ENCODE results near the gene LAMTOR1. TPM values are rescaled to one million over a fixed set of nuclear protein-coding genes. Genes with fewer than 3 reads are reported as not detected.

Gene LAMTOR1
- total RNA-seq, 1 experiment from 2014 or later, result 185 TPM

DNA sequence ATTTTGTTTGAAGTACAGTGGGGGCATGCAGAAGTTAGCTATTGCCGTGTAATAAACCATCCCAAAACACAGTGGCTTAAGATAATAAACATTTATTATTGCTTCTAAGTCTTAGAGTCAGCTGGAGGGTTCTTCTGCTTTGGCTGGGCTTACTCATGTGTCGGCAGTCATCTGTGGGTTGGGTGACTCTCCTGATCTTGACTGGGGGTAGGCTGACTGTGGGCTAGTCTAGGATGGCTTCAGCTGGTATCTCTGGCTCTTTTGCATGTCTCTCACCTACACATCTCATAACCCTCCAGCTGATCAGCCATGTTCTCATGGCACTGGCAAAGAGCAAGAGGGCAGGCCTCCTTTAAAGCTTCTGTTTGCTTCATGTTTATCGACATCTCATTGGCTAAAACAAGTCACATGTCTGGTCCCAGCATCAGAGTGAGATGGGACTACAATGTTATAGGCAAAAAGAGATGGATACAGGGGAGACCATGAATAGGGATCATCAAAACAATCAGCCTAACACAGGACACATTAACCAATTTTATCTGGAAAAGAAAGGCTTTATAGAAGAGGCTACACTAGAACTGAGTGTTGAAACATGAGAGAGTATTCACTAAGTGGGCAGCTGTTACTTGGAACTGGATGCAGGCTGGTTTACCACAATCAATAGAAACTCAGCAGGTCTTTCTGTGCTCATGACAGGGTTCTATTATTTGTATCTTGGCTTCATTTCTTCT lies 17.3 kb downstream of the LAMTOR1 start:
- in situ Hi-C loops (cut with HindIII; ENCODE audit: low sequenced_read_pairs), result no loop called here
- DNase-seq (ENCODE audit: low spot score), result peak; percentile 33

DNA sequence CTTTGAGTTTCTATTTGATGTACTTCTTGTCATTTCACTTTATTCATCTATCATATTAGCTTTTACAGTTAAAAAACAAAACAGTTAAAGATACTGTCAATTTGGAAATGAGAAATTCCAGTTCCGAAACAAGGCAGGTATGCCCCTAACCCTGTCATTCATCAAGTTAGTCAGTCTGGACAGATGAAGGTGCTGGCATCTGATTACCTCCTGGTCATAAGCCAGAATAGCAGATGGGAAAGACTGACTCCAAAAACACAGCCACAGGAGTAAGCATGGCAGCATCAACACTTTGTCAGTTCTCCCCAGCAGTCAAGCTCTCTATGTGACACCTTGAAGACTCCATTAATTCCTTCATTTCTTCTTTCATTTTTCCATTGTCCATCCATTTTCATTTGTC lies 18.1 kb downstream of the LAMTOR1 start:
- DNase-seq (ENCODE audit: low spot score), result peak; percentile 96
- in situ Hi-C loops (cut with HindIII; ENCODE audit: low sequenced_read_pairs), result no loop called here

DNA sequence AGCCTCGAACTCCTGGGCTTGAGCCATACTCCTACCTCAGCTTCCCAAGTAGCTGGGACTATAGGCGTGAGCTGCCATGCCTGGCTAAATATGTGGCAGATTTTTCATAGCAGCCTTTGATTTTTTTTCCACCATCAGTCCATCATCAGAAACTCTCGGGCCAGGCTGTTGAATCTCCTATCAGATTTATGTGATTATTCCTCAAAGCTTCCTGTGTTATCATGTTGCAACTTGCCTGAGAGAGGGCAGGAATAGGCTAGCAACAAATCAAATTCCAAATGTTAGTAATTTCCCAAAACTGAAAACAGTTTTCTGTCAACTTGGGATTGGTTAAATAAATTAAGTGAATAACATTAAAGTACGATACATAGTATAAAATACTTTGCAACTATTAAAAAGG lies 19.0 kb downstream of the LAMTOR1 start:
- in situ Hi-C loops (cut with HindIII; ENCODE audit: low sequenced_read_pairs), result no loop called here
- DNase-seq (ENCODE audit: low spot score), result no peak

DNA sequence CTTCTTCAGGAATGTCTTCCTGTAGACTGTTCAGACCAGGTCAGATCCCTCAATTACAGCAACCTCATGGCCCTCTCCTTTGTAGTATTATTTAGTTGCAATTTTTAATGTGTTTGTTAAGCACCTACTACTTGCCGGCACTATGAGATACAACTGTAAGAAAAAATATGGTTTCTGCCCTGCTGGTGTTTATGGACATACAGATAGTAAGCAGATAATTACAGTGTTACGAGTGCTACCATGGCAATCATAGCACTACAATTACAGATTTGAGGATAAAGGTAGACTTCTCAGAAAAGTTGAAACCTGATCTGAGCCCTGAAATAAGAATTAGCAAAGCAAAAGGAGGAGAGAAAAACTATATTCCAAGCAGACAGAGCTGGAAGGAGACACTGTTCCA lies 19.7 kb downstream of the LAMTOR1 start:
- in situ Hi-C loops (cut with HindIII; ENCODE audit: low sequenced_read_pairs), result no loop called here
- DNase-seq (ENCODE audit: low spot score), result no peak

DNA sequence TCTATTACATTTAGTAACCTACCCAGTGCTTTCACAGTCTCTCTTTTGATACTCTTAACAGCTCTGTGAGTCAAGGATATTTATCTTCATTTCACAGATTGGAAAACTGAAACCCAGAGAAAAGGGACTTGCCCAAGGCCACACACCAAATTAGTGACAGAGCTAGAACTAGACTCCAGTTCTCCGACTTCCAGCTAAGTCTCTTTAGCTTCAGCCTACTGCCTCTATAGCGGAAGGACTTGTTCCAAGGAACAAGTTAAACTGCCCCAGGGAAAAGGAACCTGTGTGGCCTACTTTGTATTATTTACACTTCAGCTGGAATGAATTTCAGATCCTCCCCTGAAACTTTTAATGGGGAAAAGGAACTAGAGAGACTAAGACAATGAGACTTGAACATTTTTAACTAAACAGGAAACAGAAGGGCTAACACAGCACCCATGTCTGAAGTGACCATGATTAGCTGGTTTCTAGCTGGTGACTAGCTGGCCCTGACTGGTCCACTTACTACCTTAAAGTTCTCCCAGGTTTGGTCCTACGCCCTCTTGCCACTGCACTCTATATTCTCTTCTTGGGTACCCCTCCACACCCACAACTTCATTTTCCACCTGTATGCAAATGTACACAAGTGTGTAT lies 21.2 kb downstream of the LAMTOR1 start:
- in situ Hi-C loops (cut with HindIII; ENCODE audit: low sequenced_read_pairs), result no loop called here
- DNase-seq (ENCODE audit: low spot score), result no peak

DNA sequence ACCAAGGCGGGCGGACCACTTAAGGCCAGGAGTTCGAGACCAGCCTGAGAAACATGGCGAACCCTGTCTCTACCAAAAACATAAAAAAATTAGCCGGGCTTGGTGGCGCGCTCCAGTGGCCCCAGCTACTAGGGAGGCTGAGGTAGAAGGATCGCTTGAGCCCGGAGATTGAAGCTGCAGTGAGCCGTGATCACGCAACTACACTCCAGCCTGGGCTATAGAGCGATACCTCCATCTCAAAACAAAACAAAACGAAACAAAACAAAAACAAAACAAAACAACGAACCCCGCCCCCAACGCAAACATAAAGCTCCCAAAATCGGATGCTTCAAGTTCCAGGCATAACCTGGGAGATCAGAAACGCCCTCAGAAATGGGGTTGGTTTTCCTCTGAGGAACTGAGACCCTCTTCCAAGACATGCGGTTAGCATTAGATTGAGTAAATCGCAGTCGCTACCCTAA lies 21.9 kb downstream of the LAMTOR1 start:
- DNase-seq (ENCODE audit: low spot score), result no peak
- in situ Hi-C loops (cut with HindIII; ENCODE audit: low sequenced_read_pairs), result no loop called here

DNA sequence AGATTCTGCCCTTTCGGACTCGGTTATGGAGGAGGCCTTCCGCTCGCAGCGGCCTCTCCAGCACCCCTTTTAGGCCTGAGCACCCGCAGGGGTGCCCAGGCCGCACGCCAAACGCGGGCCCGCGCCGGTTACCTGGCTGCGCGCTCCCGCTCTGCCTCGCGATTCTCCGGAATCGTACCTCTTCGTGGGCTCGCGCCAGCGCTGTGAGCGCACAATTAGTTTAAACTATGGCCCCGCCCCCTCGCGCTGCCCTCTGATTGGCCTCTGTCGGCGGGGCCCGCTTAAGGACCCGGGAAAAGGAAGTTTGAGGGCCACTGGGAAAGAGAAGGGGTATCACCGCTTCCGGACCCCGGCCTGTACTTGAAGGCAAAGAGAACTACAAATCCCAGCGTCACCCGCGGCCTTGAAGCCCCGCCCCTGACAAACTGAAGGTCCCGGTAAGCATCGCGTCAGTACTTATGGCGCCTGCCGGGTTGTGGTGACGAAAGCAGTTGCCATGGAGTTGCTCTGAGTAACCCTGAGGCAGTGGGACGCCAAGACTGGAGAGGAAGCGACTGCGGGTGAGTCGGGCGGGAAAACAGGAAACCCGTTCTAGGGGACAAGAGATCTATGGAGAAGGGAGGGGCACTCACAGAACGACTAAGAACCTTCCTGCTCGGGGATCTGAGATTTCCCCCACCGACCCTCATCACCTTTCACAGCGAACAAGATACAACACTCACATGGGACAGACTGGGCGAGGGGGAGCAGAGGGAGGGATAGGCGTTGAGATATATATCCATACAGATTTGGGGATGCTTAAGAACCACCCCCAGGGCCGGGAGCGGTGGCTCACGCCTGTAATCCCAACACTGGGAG lies 22.5 kb downstream of the LAMTOR1 start, which contains the start of the genes LRRC51 and NUMA1:
Gene LRRC51, plus strand, starts transcription at position 525 of the 858 bp plus-strand sequence. CDS start 8,234 bp downstream, outside the sequence.
Gene NUMA1, minus strand, starts transcription at position 217 of the 858 bp plus-strand sequence. CDS start 44,599 bp downstream, outside the sequence.
- in situ Hi-C loops (cut with HindIII; ENCODE audit: low sequenced_read_pairs), result no loop called here

DNA sequence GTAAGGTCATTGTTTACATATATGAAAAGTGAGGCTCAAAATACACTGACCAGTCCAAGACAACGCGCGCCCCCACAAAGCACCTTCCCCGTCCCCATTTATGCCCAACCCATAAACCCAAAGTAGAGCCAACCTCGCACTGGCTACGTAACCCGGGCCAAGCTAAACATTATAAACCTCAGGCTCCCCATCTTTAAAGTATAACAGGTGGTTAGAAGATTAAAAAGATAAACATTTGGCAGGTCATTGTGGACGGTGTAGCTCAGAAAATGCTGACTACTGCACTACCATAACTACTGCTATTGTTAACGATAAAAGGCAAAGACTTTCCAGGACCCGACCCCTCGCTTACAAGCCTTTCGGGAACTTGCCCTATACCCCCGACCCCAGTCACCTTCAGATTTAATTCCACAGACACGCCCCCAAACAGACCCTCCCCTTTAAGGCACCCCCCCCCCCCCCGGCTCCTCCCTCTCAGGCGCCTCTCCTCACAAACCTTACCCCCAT lies 23.2 kb downstream of the LAMTOR1 start:
- DNase-seq (ENCODE audit: low spot score), result peak; percentile 35
- in situ Hi-C loops (cut with HindIII; ENCODE audit: low sequenced_read_pairs), result no loop called here

More for the DNA sequence above, 22.5 kb downstream of the LAMTOR1 start, which contains the start of the genes LRRC51 and NUMA1:
- peak; percentile 100 for DNase-seq (ENCODE audit: low spot score)

DNA sequence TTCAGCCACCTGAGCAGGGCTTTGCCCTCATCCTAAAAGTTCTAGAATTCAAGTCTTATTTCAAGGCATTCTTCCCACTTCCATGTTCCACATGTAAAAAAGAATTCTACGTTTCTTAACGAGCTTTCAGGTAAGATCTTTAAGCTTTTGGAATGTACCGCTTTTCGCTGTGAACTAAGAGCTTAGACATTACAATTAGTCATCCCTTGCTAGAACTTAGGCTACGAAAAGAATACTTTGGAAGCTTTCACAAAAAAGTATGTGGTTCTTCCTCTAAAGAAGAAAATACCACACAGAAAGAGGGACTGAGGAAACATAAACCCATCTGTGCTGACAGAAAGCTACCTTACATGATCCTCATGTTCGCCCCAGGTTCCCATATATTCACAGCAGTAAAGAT lies 24.6 kb downstream of the LAMTOR1 start:
- in situ Hi-C loops (cut with HindIII; ENCODE audit: low sequenced_read_pairs), result no loop called here
- no peak for DNase-seq (ENCODE audit: low spot score)

DNA sequence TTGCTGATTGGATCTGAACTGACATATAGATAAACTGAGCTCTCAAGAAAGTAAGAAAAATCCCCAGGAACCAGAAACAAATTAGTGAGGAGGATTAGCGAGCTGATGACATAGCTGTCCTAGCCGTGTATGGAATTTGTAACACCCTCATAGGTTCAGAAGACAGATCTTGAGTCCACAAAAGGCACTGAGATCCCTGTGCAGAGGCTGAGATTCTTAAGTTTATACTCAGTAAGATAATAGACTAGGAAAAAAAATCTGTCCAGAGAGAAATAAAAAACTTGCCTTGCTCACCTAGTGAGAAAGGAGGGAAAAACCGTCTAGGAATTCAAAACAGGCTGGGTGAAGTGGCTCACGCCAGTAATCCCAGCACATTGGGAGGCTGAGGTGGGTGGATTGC lies 27.3 kb downstream of the LAMTOR1 start:
- in situ Hi-C loops (cut with HindIII; ENCODE audit: low sequenced_read_pairs), result no loop called here

DNA sequence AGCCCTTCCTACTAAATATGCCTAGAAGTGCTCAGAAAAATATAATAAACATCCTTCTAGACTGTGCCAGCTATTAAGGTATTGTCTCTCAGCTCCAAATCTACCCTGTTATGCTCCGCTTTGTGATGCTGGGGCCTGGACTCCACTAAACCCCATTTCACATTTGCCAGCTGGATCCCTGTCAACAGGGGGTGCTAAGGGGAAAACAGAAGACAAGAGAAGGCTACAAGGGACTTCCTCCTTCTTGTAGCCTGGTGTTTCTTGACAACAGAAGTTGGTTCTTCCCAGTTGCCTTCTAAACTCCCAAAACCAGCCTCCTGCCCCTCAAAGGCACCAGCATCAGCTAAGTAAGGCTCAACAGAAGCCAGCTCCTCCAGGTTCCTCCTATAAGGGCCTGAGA lies 28.0 kb downstream of the LAMTOR1 start:
- in situ Hi-C loops (cut with HindIII; ENCODE audit: low sequenced_read_pairs), result no loop called here
- peak; percentile 19 for DNase-seq (ENCODE audit: low spot score)

More for the DNA sequence above, 27.3 kb downstream of the LAMTOR1 start:
- DNase-seq (ENCODE audit: low spot score), result no peak

DNA sequence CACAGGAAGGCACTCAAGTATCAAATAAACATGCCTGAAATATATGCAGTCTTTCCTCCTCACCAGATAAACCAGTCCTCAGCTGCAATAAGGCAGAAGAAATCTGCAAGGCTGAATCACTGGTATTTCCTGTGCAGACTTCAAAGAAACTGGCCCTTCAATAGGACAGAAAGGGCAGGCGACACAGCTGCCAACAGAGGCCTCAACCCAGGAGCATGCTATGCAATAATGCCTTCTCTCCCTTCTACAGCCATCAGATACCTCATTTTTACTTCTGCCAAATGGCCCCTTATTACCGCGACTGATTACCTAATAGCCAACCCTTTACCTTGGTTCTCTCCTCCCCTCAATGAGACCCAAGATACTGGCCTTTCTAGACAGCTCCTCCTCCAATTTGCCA lies 30.7 kb downstream of the LAMTOR1 start:
- in situ Hi-C loops (cut with HindIII; ENCODE audit: low sequenced_read_pairs), result no loop called here
- DNase-seq (ENCODE audit: low spot score), result no peak

DNA sequence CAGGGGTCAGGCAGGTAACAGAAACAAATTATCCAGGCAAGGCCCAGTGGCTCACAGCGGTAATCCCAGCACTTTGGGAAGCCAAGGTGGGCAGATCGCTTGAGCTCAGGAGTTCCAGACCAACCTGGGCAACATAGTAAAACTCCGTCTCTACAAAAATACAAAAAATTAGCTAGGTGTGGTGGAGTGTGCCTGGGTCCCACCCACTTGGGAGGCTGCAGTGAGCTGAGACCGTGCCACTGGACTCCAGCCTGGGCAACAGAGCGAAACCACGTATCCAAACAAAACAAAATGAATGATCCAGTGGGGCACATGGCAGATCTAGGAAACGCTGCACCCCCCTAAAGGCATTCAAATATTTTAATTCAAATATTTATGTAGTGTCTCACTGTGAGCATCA lies 32.6 kb downstream of the LAMTOR1 start:
- no peak for DNase-seq (ENCODE audit: low spot score)
- in situ Hi-C loops (cut with HindIII; ENCODE audit: low sequenced_read_pairs), result no loop called here

DNA sequence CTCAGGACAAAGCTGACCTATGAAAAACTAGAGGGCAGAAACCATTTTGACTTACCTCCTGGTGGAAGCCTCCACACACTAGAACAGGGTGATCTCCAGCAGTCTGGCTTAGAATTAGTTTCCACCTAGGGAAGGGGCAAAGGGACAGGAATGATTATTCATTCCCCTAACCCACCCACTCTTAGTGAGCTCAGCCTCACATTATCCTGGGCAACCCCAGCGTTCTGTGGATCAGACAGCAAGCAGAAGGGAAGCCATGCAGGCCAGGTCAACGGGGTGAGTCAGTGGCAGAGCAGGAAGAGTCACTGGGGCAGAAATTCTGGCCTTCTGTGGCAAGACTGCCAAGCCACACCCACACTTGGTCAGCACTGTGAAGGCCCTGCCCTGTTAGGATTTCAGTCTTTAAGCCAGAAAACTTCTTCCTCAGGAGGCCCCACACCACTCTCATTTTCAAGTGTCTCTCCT lies 33.3 kb downstream of the LAMTOR1 start:
- in situ Hi-C loops (cut with HindIII; ENCODE audit: low sequenced_read_pairs), result no loop called here

DNA sequence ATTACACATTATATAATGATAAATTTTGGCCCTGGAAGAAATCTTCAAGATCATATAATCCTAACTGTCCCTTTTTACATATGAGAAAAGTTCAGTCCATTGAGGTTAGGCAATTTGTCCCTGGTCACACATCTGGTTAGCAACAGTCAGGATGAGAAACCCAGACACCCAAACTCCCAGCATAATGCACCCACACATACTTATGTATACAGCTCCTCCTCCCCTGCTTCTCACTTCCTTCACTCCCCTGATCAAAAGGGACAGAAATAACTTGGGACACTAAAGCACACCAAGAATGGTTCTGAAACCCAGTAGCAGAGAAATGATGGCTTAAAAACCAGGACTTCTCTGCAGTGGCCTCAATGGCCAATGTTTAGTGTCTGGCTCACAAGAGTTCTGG lies 33.9 kb downstream of the LAMTOR1 start:
- DNase-seq (ENCODE audit: low spot score), result no peak
- in situ Hi-C loops (cut with HindIII; ENCODE audit: low sequenced_read_pairs), result no loop called here

More for the DNA sequence above, 33.3 kb downstream of the LAMTOR1 start:
- peak; percentile 40 for DNase-seq (ENCODE audit: low spot score)

DNA sequence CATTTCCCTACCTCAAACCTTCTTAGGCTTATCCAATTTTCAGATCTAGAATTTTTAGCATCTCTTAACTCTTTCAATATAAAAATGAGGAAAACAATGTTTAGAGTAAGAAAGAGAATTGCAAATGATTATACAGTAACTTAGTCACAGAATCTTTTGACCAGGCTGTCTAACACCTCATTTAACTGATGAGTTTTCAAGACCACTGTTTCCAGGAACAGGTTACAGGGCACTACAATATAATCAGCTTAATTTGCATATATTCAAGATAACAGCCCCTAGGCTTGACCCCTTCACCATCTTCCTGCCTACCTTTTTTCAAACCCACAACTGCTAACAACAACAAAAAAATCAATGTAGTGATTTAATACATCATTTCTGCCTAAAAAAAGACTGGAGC lies 35.4 kb downstream of the LAMTOR1 start:
- no peak for DNase-seq (ENCODE audit: low spot score)
- in situ Hi-C loops (cut with HindIII; ENCODE audit: low sequenced_read_pairs), result no loop called here

DNA sequence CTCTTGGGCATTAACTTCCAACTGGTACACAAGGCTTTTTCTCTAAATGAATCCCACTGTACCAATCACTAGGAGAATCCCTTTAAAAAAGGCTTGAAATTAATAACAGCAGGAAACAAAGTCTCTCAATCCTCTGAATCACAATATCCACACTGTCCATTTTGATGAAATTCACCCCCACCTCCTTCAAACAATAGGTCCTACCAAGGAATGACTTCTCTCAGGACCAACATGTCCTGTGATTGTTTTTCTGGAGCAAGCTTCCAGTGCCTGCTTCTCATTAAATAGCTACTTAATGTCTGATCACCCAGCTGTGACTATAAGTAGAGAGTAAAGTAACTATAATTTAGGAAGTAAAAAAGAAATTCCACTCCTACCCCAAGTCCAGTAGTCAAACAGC lies 35.8 kb downstream of the LAMTOR1 start:
- in situ Hi-C loops (cut with HindIII; ENCODE audit: low sequenced_read_pairs), result no loop called here
- DNase-seq (ENCODE audit: low spot score), result no peak

DNA sequence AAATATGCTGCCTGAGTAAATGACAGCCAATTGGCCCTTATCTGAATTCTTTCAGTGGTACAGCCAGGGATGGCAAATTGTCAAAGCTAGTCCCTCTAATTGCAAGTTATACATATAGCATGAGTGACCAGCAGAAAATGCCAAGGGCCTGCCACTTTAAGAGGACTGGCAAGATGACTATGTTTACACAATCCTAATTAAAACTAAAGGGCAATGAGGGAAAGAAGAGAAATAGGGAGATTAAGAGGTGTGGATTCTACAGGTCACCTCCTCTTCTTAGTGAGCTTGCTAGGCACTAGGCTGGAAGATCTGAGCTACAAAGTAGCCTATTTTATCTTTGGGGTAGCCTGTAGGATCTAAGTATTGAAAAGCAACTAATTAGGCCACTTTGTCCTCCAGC lies 36.2 kb downstream of the LAMTOR1 start:
- in situ Hi-C loops (cut with HindIII; ENCODE audit: low sequenced_read_pairs), result no loop called here
- DNase-seq (ENCODE audit: low spot score), result no peak

DNA sequence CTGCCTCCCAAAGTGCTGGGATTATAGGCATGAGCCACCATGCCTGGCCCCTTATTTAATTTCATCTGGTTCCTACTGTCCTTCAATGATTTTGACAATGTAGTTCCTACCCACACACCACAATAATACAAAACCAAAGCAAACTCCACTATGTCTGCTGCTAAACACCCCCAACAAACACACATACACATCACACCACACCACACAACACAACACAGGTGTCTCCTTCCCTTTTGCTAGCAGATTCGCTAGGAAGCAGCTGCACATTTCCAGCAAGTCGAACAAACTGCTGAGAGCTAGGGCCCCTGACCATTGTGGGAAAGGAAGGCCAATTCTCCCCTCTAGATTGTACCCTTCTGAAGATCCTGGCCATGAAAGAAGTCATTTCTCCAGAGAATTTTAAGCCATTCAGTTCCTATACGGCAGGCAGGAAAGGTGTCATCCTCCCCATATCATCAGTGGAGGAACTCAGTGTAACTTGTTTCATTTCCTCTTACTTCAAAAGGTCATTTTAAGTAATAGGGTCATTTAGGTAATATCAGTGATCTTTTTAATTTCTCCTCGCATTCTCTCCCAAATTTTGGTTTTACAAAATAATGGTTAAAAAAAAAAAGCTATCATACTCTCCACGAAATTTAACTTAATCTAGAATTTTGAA lies 41.2 kb downstream of the LAMTOR1 start:
- no peak for DNase-seq (ENCODE audit: low spot score)
- in situ Hi-C loops (cut with HindIII; ENCODE audit: low sequenced_read_pairs), result no loop called here

All from G401 (cell line).